K562 (cell line): Measurements from ENCODE around the gene RNU6-9. TPM values are rescaled to one million over a fixed set of nuclear protein-coding genes. Genes with fewer than 3 reads are reported as not detected.

Experiments used
- ATAC-seq: fragments of 200-7000 bp; cut with Tn5 transposase; 3 replicates; pipeline ENCODE4 v1.9.1; 2020; ENCODE audit warnings: moderate library complexity
- BruUV-seq: library from RNA; stranded (reverse); fragments of 400-500 nt; replicated peaks from 2 replicates; lab custom pipeline; 2021; lab: Mats Ljungman, UMichigan
- CTCF ChIA-PET: fragments of 300-600 bp; formaldehyde crosslinking; extraction: SDS; loops from one replicate; lab custom pipeline; 2021; ENCODE audit warnings: low intra/inter-chr PET ratio; lab: Yijun Ruan, JAX
- POLR2A ChIA-PET: fragments of 300-600, 350-650 bp; sonication (Branson Sonifier 250); formaldehyde crosslinking; extraction: SDS; loops from one replicate; lab custom pipeline; 2021; ENCODE audit warnings: antibody characterized with exemption, inconsistent platforms; lab: Yijun Ruan, JAX
- DNase-seq, 4 experiments: peaks; one replicate each; pipeline versions ENCODE4 v3.0.0 to v3.0.0-alpha.2; 2011 to 2018; ENCODE audit warnings: low spot score in 3 of 4, mixed read lengths in 3 of 4; ENCODE audit errors: extremely low read depth in 1 of 4
- FAIRE-seq: peaks from 2 replicates; lab custom pipeline; 2011; peaks lifted over from hg19 to GRCh38; lab: Jason Lieb, UNC
- H2AFZ ChIP-seq: 2 replicates; pipeline ENCODE4 v1.6.0; 2011; ENCODE audit warnings: low read depth, low read length, control low read depth, inconsistent platforms
- H3K27ac ChIP-seq: fragments of 200-600 bp; 3 replicates; pipeline ENCODE4 v1.8.0; 2011; ENCODE audit warnings: low read depth, mild to moderate bottlenecking, control low read depth, inconsistent platforms, low read length, moderate library complexity, mixed read lengths; ENCODE audit errors: extremely low read depth
- H3K27me3 ChIP-seq, 2 experiments: fragments of 300-600 bp in 1 of 2; 2 replicates in 1 of 2; 3 replicates in 1 of 2; pipeline versions ENCODE4 v1.6.0 to v1.8.0; 2011; ENCODE audit warnings: inconsistent platforms in 2 of 2, low read length in 2 of 2, mild to moderate bottlenecking in 1 of 2, mixed read lengths in 1 of 2, moderate library complexity in 1 of 2; ENCODE audit not compliant: control insufficient read depth in 2 of 2, insufficient read depth in 2 of 2
- H3K36me3 ChIP-seq: fragments of 300-600 bp; 3 replicates; pipeline ENCODE4 v1.8.0; 2011; ENCODE audit warnings: mild to moderate bottlenecking, low read length, inconsistent platforms; ENCODE audit not compliant: control insufficient read depth, insufficient read depth
- H3K4me1 ChIP-seq, 2 experiments: fragments of 200-600 bp in 1 of 2; replicated peaks in 1 of 2; 2 replicates in 1 of 2; 3 replicates in 1 of 2; pipeline versions ENCODE4 v1.5.1 to v1.8.0; 2011; ENCODE audit warnings: inconsistent platforms in 2 of 2, low read length in 2 of 2, mild to moderate bottlenecking in 1 of 2, mixed read lengths in 1 of 2, moderate library complexity in 1 of 2; ENCODE audit not compliant: control insufficient read depth in 2 of 2, insufficient read depth in 2 of 2
- H3K4me2 ChIP-seq: 2 replicates; pipeline ENCODE4 v1.6.1; 2011; ENCODE audit warnings: low read length, control low read depth, inconsistent platforms, mixed read lengths; ENCODE audit not compliant: insufficient read depth
- H3K4me3 ChIP-seq: fragments of 200-600 bp; sonication (generic), shearing (Covaris generic); 2 replicates; pipeline ENCODE4 v1.5.1; 2016; ENCODE audit warnings: control low read depth, inconsistent platforms
- H3K79me2 ChIP-seq: fragments of 200-600 bp; 3 replicates; pipeline ENCODE4 v1.8.0; 2011; ENCODE audit warnings: low read length, inconsistent platforms; ENCODE audit not compliant: control insufficient read depth, insufficient read depth
- H3K9ac ChIP-seq, 2 experiments: 2 replicates each; pipeline versions ENCODE4 v1.6.0 to v1.6.1; 2011; ENCODE audit warnings: low read depth in 2 of 2, low read length in 2 of 2, control low read depth in 1 of 2, inconsistent platforms in 1 of 2, mild to moderate bottlenecking in 1 of 2, mixed read lengths in 1 of 2; ENCODE audit not compliant: insufficient read depth in 1 of 2
- H3K9me1 ChIP-seq: one replicate; pipeline ENCODE4 v1.6.0; 2011; ENCODE audit warnings: inconsistent platforms, mild to moderate bottlenecking, low read length, moderate library complexity; ENCODE audit not compliant: control insufficient read depth, insufficient read depth
- H3K9me3 ChIP-seq: replicated peaks from 2 replicates; pipeline ENCODE4 v1.5.1; 2011; ENCODE audit warnings: low read depth, low read length, inconsistent platforms; ENCODE audit not compliant: control insufficient read depth, insufficient read depth
- H4K20me1 ChIP-seq: replicated peaks from 2 replicates; pipeline ENCODE4 v1.6.1; 2011; ENCODE audit warnings: low read length, inconsistent platforms, mixed read lengths; ENCODE audit not compliant: control insufficient read depth, insufficient read depth
- ARNT ChIP-seq, 2 experiments: fragments of 450-650 bp; IDR thresholded peaks; 2 replicates each; pipeline ENCODE4 v1.6.1; 2016; ENCODE audit warnings: mild to moderate bottlenecking in 1 of 2
- KDM1A ChIP-seq, 2 experiments: fragments of 450-650 bp; IDR thresholded peaks; 2 replicates each; pipeline ENCODE4 v1.6.1; 2016; ENCODE audit warnings: mild to moderate bottlenecking in 2 of 2
- TCF7L2 ChIP-seq: fragments of 150-350 bp; IDR thresholded peaks from 2 replicates; pipeline ENCODE4 v1.6.1; 2016; ENCODE audit warnings: low read depth, mild to moderate bottlenecking, low read length, moderate library complexity
- ZFX ChIP-seq: sonication (generic); formaldehyde crosslinking; IDR thresholded peaks from 2 replicates; pipeline ENCODE4 v1.8.0; 2022; ENCODE audit warnings: mild to moderate bottlenecking, missing genetic modification reagents, moderate library complexity
- ZKSCAN8 ChIP-seq: fragments of 200-800 bp; sonication (Bioruptor generic); IDR thresholded peaks from 2 replicates; pipeline ENCODE4 v1.6.1; 2016; ENCODE audit warnings: missing genetic modification characterization, missing compliant biosample characterization
- ZNF696 ChIP-seq: fragments of 250-450 bp; sonication (Bioruptor Pico); conservative IDR thresholded peaks from 2 replicates; pipeline ENCODE4 v1.4.0; 2020; ENCODE audit warnings: mild to moderate bottlenecking, moderate library complexity
- WGBS: fragments of 100-300 bp; shearing (Covaris generic); methylation state at CpG from one replicate; pipeline ENCODE4 v1.1.6; 2016; ENCODE audit warnings: low coverage, mixed read lengths; ENCODE audit not compliant: insufficient coverage; ENCODE audit errors: missing lambda C conversion rate; 5-methylcytosine and 5-hydroxymethylcytosine counted together
- in situ Hi-C: fragments of 300-500 bp; cut with MboI; formaldehyde crosslinking; loops from 4 replicates; pipeline ENCODE4 v1.15.0; 2018; ENCODE audit warnings: inconsistent platforms, mixed read lengths
- intact Hi-C: fragments of 100-400 bp; cut with micrococcal nuclease; formaldehyde crosslinking; loops from 2 replicates; pipeline ENCODE4 v1.14.2; 2022
- polyA plus RNA-seq, 8 experiments: library from polyadenylated mRNA; depleted of rRNA in 4 of 8; stranded (reverse) in 5 of 8; unstranded in 3 of 8; fragments of >200 nt; fragmentation: Nextera tagmentation in 2 of 8; fragmentation: Illumina TruSeq in 1 of 8; extraction: Ambion mirVana in 2 of 8; extraction: Trizol in 1 of 8; gene quantifications; 2 replicates each; pipeline versions ENCODE4 v1.2.1 to v1.2.3, GENCODE V29; 2011 to 2014; ENCODE audit warnings: inconsistent platforms in 1 of 8, missing spikeins in 1 of 8
- total RNA-seq, 7 experiments: library from RNA; depleted of rRNA in 6 of 7; stranded (reverse); fragments of >200 nt in 6 of 7; fragmentation: Illumina TruSeq in 2 of 7; extraction: Trizol in 2 of 7; gene quantifications; 2 replicates each; pipeline versions ENCODE4 v1.2.1 to v1.2.3, GENCODE V29; 2011 to 2021; ENCODE audit warnings: low replicate concordance in 1 of 7

The RNU6-9 gene
- total and polyA plus RNA-seq, 9 of the 15 experiments (the other 6 are each of a cell fraction or from before 2014, with no cell fraction given): not detected

DNA sequence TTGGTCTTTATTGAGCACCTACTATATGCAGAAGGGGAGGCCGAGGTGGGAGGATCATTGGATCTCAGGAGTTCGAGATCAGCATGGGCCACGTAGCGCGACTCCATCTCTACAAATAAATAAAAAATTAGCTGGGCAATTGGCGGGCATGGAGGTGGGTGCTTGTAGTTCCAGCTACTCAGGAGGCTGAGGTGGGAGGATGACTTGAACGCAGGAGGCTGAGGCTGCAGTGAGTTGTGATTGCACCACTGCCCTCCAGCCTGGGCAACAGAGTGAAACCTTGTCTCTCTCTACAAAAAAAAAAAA is 30.0 kb upstream of the RNU6-9 start:
- FAIRE-seq: no peak
- no peaks in the 10 kb centered on the region for H3K9me1 ChIP-seq
- peak overlapping the region; percentile 91 for H3K27ac ChIP-seq
- no peaks in the 10 kb centered on the region for H3K27me3 ChIP-seq
- no TSS peak for BruUV-seq
- H2AFZ ChIP-seq: no peak overlapping the region; the same call in 1 of the 2 replicates
- H3K9ac ChIP-seq: peak overlapping the region; percentile 57 to 76; a peak in 3 of 4 replicates
- no peaks in the 10 kb centered on the region for H4K20me1 ChIP-seq
- POLR2A ChIA-PET: interaction anchor here (0.5 to 1.6 kb wide), 4 partner anchors 44 to 226 kb away, joined by 3 to 5 read pairs (median 4); no protein-coding TSS in a partner anchor
- CTCF ChIA-PET: interaction anchor here (0.6 kb wide), 2 partner anchors 88 to 933 kb away, joined by 3 to 4 read pairs; no protein-coding TSS in a partner anchor
- peak overlapping the region; percentile 36; the same call in 1 of the 2 replicates for H3K4me3 ChIP-seq
- in situ Hi-C loops (no loop called here), intact Hi-C loops (loop anchor here (2.0 to 5.0 kb wide), 3 partner anchors 92 to 379 kb away; partner anchors contain the start of genes ATP5F1D and WDR18)
- TF ChIP-seq ZNF696 (CRISPR knock-in tag): no peak
- TF ChIP-seq KDM1A (IDR thresholded peaks at IDR 0.05): peak; percentile 48 to 52; a peak in 3 of 4 replicates
- 0 out of 2 replicates have a peak, but pooled peaks have one; percentile 12 for TF ChIP-seq ZFX (CRISPR knock-in tag)
- TF ChIP-seq ARNT (IDR thresholded peaks at IDR 0.05): peak in 1 of 2 experiments; percentile 22; a peak in 1 of 4 replicates
- TF ChIP-seq ZKSCAN8 (CRISPR knock-in tag): peak; percentile 90; the same call in 1 of the 2 replicates
- no peak for TF ChIP-seq TCF7L2
- H3K79me2 ChIP-seq: peaks cover 12% of the 10 kb centered on the region
- peak overlapping the region; percentile 72 for H3K4me2 ChIP-seq
- ATAC-seq: no peak
- H3K36me3 ChIP-seq: peaks cover 29% of the 10 kb centered on the region; the same call in 2 of the 3 replicates
- H3K4me1 ChIP-seq: peaks cover 25 to 77% of the 10 kb centered on the region in 2 experiments
- 74% methylated on average over 6 of the region's 7 CpGs for WGBS
- no peak for DNase-seq
- no peaks in the 10 kb centered on the region for H3K9me3 ChIP-seq
